Measurements from ENCODE around the gene GPN2. TPM values are rescaled to one million over a fixed set of nuclear protein-coding genes. Genes with fewer than 3 reads are reported as not detected.

GPN2 gene
- total and polyA plus RNA-seq, 9 of the 15 experiments (the other 6 are each of a cell fraction or from before 2014, with no cell fraction given), result 9.9 to 58.8 (median 20.4) TPM

DNA sequence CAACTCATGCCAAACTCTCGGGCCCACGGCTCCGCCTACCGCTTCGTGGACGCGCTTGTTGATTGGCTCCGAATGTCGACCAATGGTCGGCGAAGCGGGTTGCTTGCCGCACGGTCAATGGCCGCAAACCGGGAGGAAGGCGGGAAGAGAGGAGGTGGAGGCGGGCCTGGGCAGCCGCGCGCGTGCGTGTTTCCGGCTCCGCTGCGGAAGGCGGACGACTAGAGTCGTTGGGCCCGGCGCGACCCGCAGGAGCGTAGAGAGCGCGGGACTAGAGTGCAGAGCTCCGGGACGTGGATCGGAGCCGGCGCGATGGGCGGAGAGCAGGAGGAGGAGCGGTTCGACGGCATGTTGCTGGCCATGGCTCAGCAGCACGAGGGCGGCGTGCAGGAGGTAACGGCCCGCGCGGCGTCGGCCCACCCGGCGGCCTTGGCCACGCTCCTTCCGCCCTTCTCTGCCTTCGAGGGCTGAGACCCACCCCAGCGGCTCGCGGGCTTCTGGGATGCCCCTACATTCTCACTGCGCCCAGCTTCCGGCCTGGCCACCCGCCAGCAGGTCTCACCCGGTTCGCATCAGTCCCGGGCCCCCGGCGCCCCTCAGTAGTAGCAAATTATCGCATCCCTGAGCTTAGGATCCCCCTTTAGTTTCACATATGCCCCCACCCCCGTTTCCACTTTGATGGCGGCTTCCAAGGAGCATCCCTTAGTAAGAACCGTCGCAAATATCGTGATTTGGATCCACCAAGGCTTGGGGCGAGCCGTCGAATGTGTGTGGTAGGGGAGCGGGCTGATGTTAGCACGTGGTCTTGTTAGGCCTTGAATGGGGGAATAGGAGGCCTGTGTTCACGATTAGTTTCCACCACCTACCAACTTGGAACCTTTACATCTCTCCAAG, 31.7 kb upstream of the GPN2 start, which contains the start of gene NUDC (continued):
- TF ChIP-seq HLTF (IDR thresholded peaks at IDR 0.05) (peak; percentile 72; the same call in 1 of the 2 replicates), ZNF41 (CRISPR knock-in tag; conservative IDR thresholded peaks at IDR 0.05) (no peak), ZNF655 (CRISPR knock-in tag; IDR thresholded peaks at IDR 0.05) (no peak), XRCC4 (IDR thresholded peaks at IDR 0.05; ENCODE audit: extremely low read depth, insufficient read depth, insufficient read length) (no peak), CCAR2 (IDR thresholded peaks at IDR 0.05; ENCODE audit: low read depth, low read length) (no peak), MAFK (IDR thresholded peaks at IDR 0.05; ENCODE audit: low read length) (no peak), NR2C2 (CRISPR knock-in tag; IDR thresholded peaks at IDR 0.05) (peak; percentile 72; the same call in 1 of the 2 replicates), NR2C2 (tag; IDR thresholded peaks at IDR 0.05) (peak; percentile 5; the same call in 1 of the 2 replicates), YY1 (IDR thresholded peaks at IDR 0.05; ENCODE audit: borderline replicate concordance in 1 of 3, control insufficient read depth in 1 of 3, extremely low read depth in 1 of 3, insufficient read depth in 3 of 3, insufficient read length in 1 of 3, insufficient replicate concordance in 2 of 3, low read depth in 1 of 3, low read length in 2 of 3) (peak in 1 of 3 experiments; percentile 58), ETV6 (IDR thresholded peaks at IDR 0.05; ENCODE audit: borderline replicate concordance in 1 of 2, low read depth in 2 of 2, low read length in 1 of 2) (no peak), ETV6 (CRISPR knock-in tag; IDR thresholded peaks at IDR 0.05; ENCODE audit: borderline replicate concordance) (no peak), MECOM (CRISPR knock-in tag; IDR thresholded peaks at IDR 0.05) (no peak), TBL1XR1 (IDR thresholded peaks at IDR 0.05; ENCODE audit: low read length in 2 of 2) (no peak), BCL6 (CRISPR knock-in tag; IDR thresholded peaks at IDR 0.05) (no peak), NFE2L1 (tag; IDR thresholded peaks at IDR 0.05; ENCODE audit: borderline replicate concordance, low read depth) (no peak), RERE (CRISPR knock-in tag; IDR thresholded peaks at IDR 0.05; ENCODE audit: borderline replicate concordance) (0 out of 2 replicates have a peak, but pooled peaks have one; percentile 70)
- TF ChIP-seq, protein P1, sequence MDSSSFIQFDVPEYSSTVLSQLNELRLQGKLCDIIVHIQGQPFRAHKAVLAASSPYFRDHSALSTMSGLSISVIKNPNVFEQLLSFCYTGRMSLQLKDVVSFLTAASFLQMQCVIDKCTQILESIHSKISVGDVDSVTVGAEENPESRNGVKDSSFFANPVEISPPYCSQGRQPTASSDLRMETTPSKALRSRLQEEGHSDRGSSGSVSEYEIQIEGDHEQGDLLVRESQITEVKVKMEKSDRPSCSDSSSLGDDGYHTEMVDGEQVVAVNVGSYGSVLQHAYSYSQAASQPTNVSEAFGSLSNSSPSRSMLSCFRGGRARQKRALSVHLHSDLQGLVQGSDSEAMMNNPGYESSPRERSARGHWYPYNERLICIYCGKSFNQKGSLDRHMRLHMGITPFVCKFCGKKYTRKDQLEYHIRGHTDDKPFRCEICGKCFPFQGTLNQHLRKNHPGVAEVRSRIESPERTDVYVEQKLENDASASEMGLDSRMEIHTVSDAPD (CRISPR knock-in tag; IDR thresholded peaks at IDR 0.05), result no peak

All from K562 (cell line).